ENCODE data around the gene OR2AP1. TPM values are rescaled to one million over a fixed set of nuclear protein-coding genes. Genes with fewer than 3 reads are reported as not detected.
"Not testable (repeated sequence)": the region's sequence is repeated elsewhere in the genome, so short reads cannot be mapped to it uniquely, and the experiment has no call there.

OR2AP1 gene
- total RNA-seq, 1 experiment from 2014 or later: not detected

DNA sequence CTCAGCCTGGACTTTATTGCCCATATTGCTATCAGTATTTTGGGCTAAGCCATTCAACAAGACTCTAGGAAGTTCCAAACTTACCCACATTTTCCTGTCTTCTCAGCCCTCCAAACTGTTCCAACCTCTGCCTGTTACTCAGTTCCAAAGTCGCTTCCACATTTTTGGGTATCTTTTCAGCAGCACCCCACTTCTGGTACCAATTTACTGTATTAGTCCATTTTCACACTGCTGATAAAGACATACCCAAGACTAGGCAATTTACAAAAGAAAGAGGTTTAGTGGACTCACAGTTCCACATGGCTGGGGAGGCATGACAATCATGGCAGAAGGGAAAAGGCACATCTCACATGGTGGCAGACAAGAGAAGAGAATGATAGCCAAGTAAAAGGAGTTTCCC is 1.6 kb upstream of the OR2AP1 start:
- H2BK120ac ChIP-seq (ENCODE audit: low read depth, low read length, poor library complexity, severe bottlenecking); H3K9ac ChIP-seq (ENCODE audit: extremely low read depth, insufficient read length, low read length); H3K4me1 ChIP-seq (ENCODE audit: insufficient read depth, low read length); H4K5ac ChIP-seq (ENCODE audit: insufficient read length, low read depth, low read length); H3K23me2 ChIP-seq (ENCODE audit: insufficient read length, low read depth, low read length, poor library complexity, severe bottlenecking); H3T11ph ChIP-seq (ENCODE audit: low read length); H3K56ac ChIP-seq (ENCODE audit: insufficient read length, low read depth, low read length); H3K23ac ChIP-seq (ENCODE audit: insufficient read length, low read depth, low read length); H2BK5ac ChIP-seq (ENCODE audit: insufficient read length, low read length); H3K27me3 ChIP-seq (ENCODE audit: insufficient read depth, low read length); H2AK5ac ChIP-seq (ENCODE audit: insufficient read length, low read length); H3K4me1 Mint-ChIP-seq; H3K79me2 ChIP-seq (ENCODE audit: insufficient read depth, low read length); H3K4ac ChIP-seq (ENCODE audit: low read depth, low read length); H3K27ac Mint-ChIP-seq; H3K4me3 Mint-ChIP-seq; H3K14ac ChIP-seq (ENCODE audit: insufficient read depth, low read length); H4K91ac ChIP-seq (ENCODE audit: insufficient read length, low read depth, low read length); H2BK12ac ChIP-seq (ENCODE audit: insufficient read length, low read depth, low read length); H3K18ac ChIP-seq (ENCODE audit: insufficient read length, low read depth, low read length); H2AFZ ChIP-seq (ENCODE audit: low read length); H2BK15ac ChIP-seq (ENCODE audit: low read depth, low read length); DNase-seq; H4K8ac ChIP-seq (replicated peaks; ENCODE audit: insufficient read length, low read depth, low read length); H4K20me1 ChIP-seq (ENCODE audit: control insufficient read depth, insufficient read depth, insufficient read length); H3K27ac ChIP-seq (ENCODE audit: insufficient read length, low read depth, low read length); H2BK20ac ChIP-seq (ENCODE audit: low read depth, low read length, poor library complexity, severe bottlenecking); H3K27me3 Mint-ChIP-seq (ENCODE audit: low read depth); H3K79me1 ChIP-seq (ENCODE audit: insufficient read depth, low read depth, low read length, poor library complexity, severe bottlenecking); H3K4me2 ChIP-seq (ENCODE audit: insufficient read depth, insufficient read length, low read length): not testable (repeated sequence)
- WGBS (ENCODE audit: extremely low coverage, insufficient read length, low lambda C conversion rate): no CpG with 5 or more reads among the region's 1 CpG
- peaks cover 13% of the 10 kb centered on the region for H3K9me3 ChIP-seq (ENCODE audit: control insufficient read depth, low read depth, low read length)
- Mint-ChIP-seq H3K9me3 (peaks cover 41 to 45% of the 10 kb centered on the region in 2 experiments), H3K36me3 (ENCODE audit: insufficient read depth in 1 of 3, low read depth in 3 of 3) (peaks cover 9 to 25% (median 20%) of the 10 kb centered on the region in 3 experiments)
